H9 (cell line): ENCODE measurements around the gene RSAD1. TPM values are rescaled to one million over a fixed set of nuclear protein-coding genes. Genes with fewer than 3 reads are reported as not detected.

Source experiments
- DNase-seq: peaks from one replicate; pipeline ENCODE4 v3.0.0-alpha.2; 2017
- H2AFZ ChIP-seq: one replicate; pipeline ENCODE4 v1.6.1; 2013; ENCODE audit warnings: mild to moderate bottlenecking, low read length, control low read depth, moderate library complexity
- H2AK5ac ChIP-seq: 2 replicates; pipeline ENCODE4 v1.6.1; 2013; ENCODE audit warnings: low read length, control low read depth, mixed read lengths; ENCODE audit not compliant: insufficient read length
- H2BK120ac ChIP-seq: one replicate; pipeline ENCODE4 v1.6.1; 2013; ENCODE audit warnings: low read depth, mild to moderate bottlenecking, low read length, control low read depth, inconsistent platforms; ENCODE audit not compliant: poor library complexity, severe bottlenecking
- H2BK12ac ChIP-seq: 2 replicates; pipeline ENCODE4 v1.6.1; 2013; ENCODE audit warnings: low read length, control low read depth, mixed read lengths, low read depth; ENCODE audit not compliant: insufficient read length
- H2BK15ac ChIP-seq: 2 replicates; pipeline ENCODE4 v1.6.1; 2013; ENCODE audit warnings: low read depth, low read length, control low read depth
- H2BK20ac ChIP-seq: one replicate; pipeline ENCODE4 v1.6.1; 2013; ENCODE audit warnings: low read depth, mild to moderate bottlenecking, low read length, control low read depth, inconsistent platforms; ENCODE audit not compliant: poor library complexity, severe bottlenecking
- H2BK5ac ChIP-seq: 2 replicates; pipeline ENCODE4 v1.6.1; 2013; ENCODE audit warnings: low read length, control low read depth, mixed read lengths; ENCODE audit not compliant: insufficient read length
- H3K14ac ChIP-seq: 2 replicates; pipeline ENCODE4 v1.6.1; 2013; ENCODE audit warnings: low read length, control low read depth; ENCODE audit not compliant: insufficient read depth
- H3K18ac ChIP-seq: 2 replicates; pipeline ENCODE4 v1.6.1; 2013; ENCODE audit warnings: low read depth, mild to moderate bottlenecking, mixed read lengths, low read length, control low read depth; ENCODE audit not compliant: insufficient read length
- H3K23ac ChIP-seq: 2 replicates; pipeline ENCODE4 v1.6.1; 2013; ENCODE audit warnings: low read length, control low read depth, mixed read lengths, low read depth; ENCODE audit not compliant: insufficient read length
- H3K23me2 ChIP-seq: 2 replicates; pipeline ENCODE4 v1.6.1; 2013; ENCODE audit warnings: low read depth, mild to moderate bottlenecking, mixed read lengths, low read length, control low read depth; ENCODE audit not compliant: insufficient read length, poor library complexity, severe bottlenecking
- H3K27ac ChIP-seq: 2 replicates; pipeline ENCODE4 v1.5.1; 2013; ENCODE audit warnings: low read length, control low read depth, mixed read lengths, low read depth; ENCODE audit not compliant: insufficient read length
- H3K27me3 ChIP-seq: 2 replicates; pipeline ENCODE4 v1.6.1; 2013; ENCODE audit warnings: low read length, control low read depth, inconsistent platforms; ENCODE audit not compliant: insufficient read depth
- H3K4ac ChIP-seq: 2 replicates; pipeline ENCODE4 v1.6.1; 2013; ENCODE audit warnings: low read depth, mild to moderate bottlenecking, control low read depth, inconsistent platforms, low read length, moderate library complexity
- H3K4me1 ChIP-seq: 2 replicates; pipeline ENCODE4 v1.6.1; 2013; ENCODE audit warnings: low read length, control low read depth, inconsistent platforms; ENCODE audit not compliant: insufficient read depth
- H3K4me2 ChIP-seq: 2 replicates; pipeline ENCODE4 v1.6.1; 2013; ENCODE audit warnings: low read length, control low read depth, mixed read lengths; ENCODE audit not compliant: insufficient read length, insufficient read depth
- H3K56ac ChIP-seq: 2 replicates; pipeline ENCODE4 v1.6.1; 2013; ENCODE audit warnings: low read depth, mild to moderate bottlenecking, mixed read lengths, low read length, control low read depth; ENCODE audit not compliant: insufficient read length
- H3K79me1 ChIP-seq: 2 replicates; pipeline ENCODE4 v1.6.1; 2013; ENCODE audit warnings: low read depth, mild to moderate bottlenecking, moderate library complexity, low read length, control low read depth, inconsistent platforms; ENCODE audit not compliant: insufficient read depth, poor library complexity, severe bottlenecking
- H3K79me2 ChIP-seq: 2 replicates; pipeline ENCODE4 v1.6.1; 2013; ENCODE audit warnings: low read length, control low read depth, inconsistent platforms; ENCODE audit not compliant: insufficient read depth
- H3K9ac ChIP-seq: 2 replicates; pipeline ENCODE4 v1.6.1; 2013; ENCODE audit warnings: low read length, control low read depth, mixed read lengths; ENCODE audit not compliant: insufficient read length; ENCODE audit errors: extremely low read depth
- H3K9me3 ChIP-seq: one replicate; pipeline ENCODE4 v1.6.1; 2013; ENCODE audit warnings: low read depth, low read length, inconsistent platforms; ENCODE audit not compliant: control insufficient read depth
- H3T11ph ChIP-seq: one replicate; pipeline ENCODE4 v1.6.1; 2013; ENCODE audit warnings: mild to moderate bottlenecking, low read length, control low read depth, inconsistent platforms
- H4K20me1 ChIP-seq: one replicate; pipeline ENCODE4 v1.6.1; 2013; ENCODE audit not compliant: control insufficient read depth, insufficient read length, insufficient read depth
- H4K5ac ChIP-seq: 2 replicates; pipeline ENCODE4 v1.6.1; 2013; ENCODE audit warnings: low read depth, mild to moderate bottlenecking, mixed read lengths, low read length, control low read depth; ENCODE audit not compliant: insufficient read length
- H4K8ac ChIP-seq: replicated peaks from 2 replicates; pipeline ENCODE4 v1.6.1; 2013; ENCODE audit warnings: low read length, control low read depth, mixed read lengths, low read depth; ENCODE audit not compliant: insufficient read length
- H4K91ac ChIP-seq: 2 replicates; pipeline ENCODE4 v1.6.1; 2013; ENCODE audit warnings: low read depth, mild to moderate bottlenecking, moderate library complexity, mixed read lengths, low read length, control low read depth; ENCODE audit not compliant: insufficient read length
- H3K27ac Mint-ChIP-seq, 3 experiments: 2 replicates in 2 of 3; 3 replicates in 1 of 3; pipeline ENCODE4 v1.8.0; 2020 to 2021; ENCODE audit warnings: mixed read lengths in 3 of 3, mild to moderate bottlenecking in 1 of 3, moderate library complexity in 1 of 3
- H3K27me3 Mint-ChIP-seq: 2 replicates; pipeline ENCODE4 v1.8.0; 2021; ENCODE audit warnings: low read depth, mild to moderate bottlenecking, moderate library complexity, mixed read lengths
- H3K36me3 Mint-ChIP-seq, 3 experiments: 2 replicates in 2 of 3; 3 replicates in 1 of 3; pipeline ENCODE4 v1.8.0; 2020 to 2021; ENCODE audit warnings: low read depth in 3 of 3, mixed read lengths in 3 of 3; ENCODE audit not compliant: insufficient read depth in 1 of 3
- H3K4me1 Mint-ChIP-seq, 2 experiments: 2 replicates each; pipeline ENCODE4 v1.8.0; 2020; ENCODE audit warnings: mixed read lengths in 2 of 2
- H3K4me3 Mint-ChIP-seq, 2 experiments: 2 replicates in 1 of 2; 3 replicates in 1 of 2; pipeline ENCODE4 v1.8.0; 2020 to 2021; ENCODE audit warnings: mild to moderate bottlenecking in 2 of 2, mixed read lengths in 2 of 2, moderate library complexity in 1 of 2
- H3K9me3 Mint-ChIP-seq, 2 experiments: 2 replicates in 1 of 2; 3 replicates in 1 of 2; pipeline ENCODE4 v1.8.0; 2020; ENCODE audit warnings: mild to moderate bottlenecking in 2 of 2, mixed read lengths in 2 of 2, moderate library complexity in 1 of 2
- CTCF ChIP-seq: fragments of 200-600 bp; sonication (generic); conservative IDR thresholded peaks from 3 replicates; pipeline ENCODE4 v1.8.0; 2021; ENCODE audit warnings: antibody characterized with exemption, mild to moderate bottlenecking
- WGBS: extraction: QIAGEN DNeasy Blood & Tissue Kit; methylation state at CpG from one replicate; pipeline ENCODE4 v1.1.7; 2013; ENCODE audit warnings: missing lambda C conversion rate, low lambda C conversion rate, mixed read lengths; ENCODE audit not compliant: insufficient read length; ENCODE audit errors: extremely low coverage; 5-methylcytosine and 5-hydroxymethylcytosine counted together
- total RNA-seq: library from RNA; stranded (reverse); gene quantifications from 2 replicates; pipeline ENCODE4 v1.2.1, GENCODE V29; 2021

The RSAD1 gene
- total RNA-seq, 1 experiment from 2014 or later = 27.9 TPM

- H3K27me3 ChIP-seq = no peaks in the 10 kb centered on the region
- DNase-seq = no peak
These were observed 37.5 kb upstream of the RSAD1 start for GRCh38 chr17:50440838-50441829.

More at GRCh38 chr17:50440838-50441829, 37.5 kb upstream of the RSAD1 start:
- Mint-ChIP-seq H3K4me1 (peaks cover 11 to 12% of the 10 kb centered on the region in 2 experiments), H3K4me3 (no peak overlapping the region), H3K36me3 (no peaks in the 10 kb centered on the region), H3K9me3 (no peaks in the 10 kb centered on the region), H3K27me3 (no peaks in the 10 kb centered on the region), H3K27ac (peak overlapping the region in 2 of 3 experiments; percentile 15 to 73; a peak in 2 of 7 replicates)
- Histone ChIP-seq H3K27ac (no peak overlapping the region), H4K91ac (no peak overlapping the region), H3K23ac (no peak overlapping the region), H3K14ac (no peak overlapping the region), H2AK5ac (no peak overlapping the region), H3T11ph (no peak overlapping the region), H2BK12ac (no peak overlapping the region), H2BK5ac (no peak overlapping the region), H2BK15ac (no peak overlapping the region), H3K4ac (no peak overlapping the region), H3K18ac (no peak overlapping the region), H3K79me2 (no peaks in the 10 kb centered on the region), H3K79me1 (no peaks in the 10 kb centered on the region), H2BK120ac (no peak overlapping the region), H2AFZ (no peak overlapping the region), H3K4me2 (no peak overlapping the region), H3K4me1 (no peaks in the 10 kb centered on the region), H3K56ac (no peak overlapping the region), H4K20me1 (no peaks in the 10 kb centered on the region), H2BK20ac (no peak overlapping the region), H3K9ac (no peak overlapping the region), H4K8ac (no peak overlapping the region), H3K9me3 (no peaks in the 10 kb centered on the region), H4K5ac (no peak overlapping the region), H3K23me2 (no peaks in the 10 kb centered on the region)
- TF ChIP-seq CTCF = no peak
- WGBS = no CpG with 5 or more reads among the region's 10 CpGs
